Measurements from ENCODE around the gene IL10RA. TPM values are rescaled to one million over a fixed set of nuclear protein-coding genes. Genes with fewer than 3 reads are reported as not detected.

The IL10RA gene
- total RNA-seq, 1 donor from 2014 or later: 0.46 TPM

DNA sequence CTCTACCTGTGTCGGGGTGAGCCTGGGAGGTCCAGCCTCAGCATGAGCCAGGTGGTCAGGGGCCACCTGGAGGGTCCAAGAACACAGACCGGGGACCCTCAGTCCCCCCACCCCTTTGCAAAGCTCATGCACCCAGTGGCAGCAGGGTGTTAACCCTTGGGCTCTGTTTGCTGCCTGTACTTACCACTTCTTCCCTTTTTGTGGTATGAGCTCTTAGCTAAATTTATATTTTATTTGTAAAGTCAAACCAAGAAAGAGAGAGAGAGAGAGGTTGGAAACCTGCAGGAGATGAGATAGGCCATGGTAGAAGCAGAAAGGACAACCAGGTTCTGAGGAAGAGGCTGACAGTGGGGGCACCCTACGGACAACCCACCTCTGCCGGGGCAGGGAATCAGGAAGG is 29.9 kb downstream of the IL10RA start:
- H3K4me3 ChIP-seq (ENCODE audit: low read depth, low read length): no peak overlapping the region
- no peak for DNase-seq (ENCODE audit: low read depth)
- TF ChIP-seq, protein P1, sequence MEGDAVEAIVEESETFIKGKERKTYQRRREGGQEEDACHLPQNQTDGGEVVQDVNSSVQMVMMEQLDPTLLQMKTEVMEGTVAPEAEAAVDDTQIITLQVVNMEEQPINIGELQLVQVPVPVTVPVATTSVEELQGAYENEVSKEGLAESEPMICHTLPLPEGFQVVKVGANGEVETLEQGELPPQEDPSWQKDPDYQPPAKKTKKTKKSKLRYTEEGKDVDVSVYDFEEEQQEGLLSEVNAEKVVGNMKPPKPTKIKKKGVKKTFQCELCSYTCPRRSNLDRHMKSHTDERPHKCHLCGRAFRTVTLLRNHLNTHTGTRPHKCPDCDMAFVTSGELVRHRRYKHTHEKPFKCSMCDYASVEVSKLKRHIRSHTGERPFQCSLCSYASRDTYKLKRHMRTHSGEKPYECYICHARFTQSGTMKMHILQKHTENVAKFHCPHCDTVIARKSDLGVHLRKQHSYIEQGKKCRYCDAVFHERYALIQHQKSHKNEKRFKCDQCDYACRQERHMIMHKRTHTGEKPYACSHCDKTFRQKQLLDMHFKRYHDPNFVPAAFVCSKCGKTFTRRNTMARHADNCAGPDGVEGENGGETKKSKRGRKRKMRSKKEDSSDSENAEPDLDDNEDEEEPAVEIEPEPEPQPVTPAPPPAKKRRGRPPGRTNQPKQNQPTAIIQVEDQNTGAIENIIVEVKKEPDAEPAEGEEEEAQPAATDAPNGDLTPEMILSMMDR (conservative IDR thresholded peaks at IDR 0.05; ENCODE audit: low read depth, low read length): no peak

DNA sequence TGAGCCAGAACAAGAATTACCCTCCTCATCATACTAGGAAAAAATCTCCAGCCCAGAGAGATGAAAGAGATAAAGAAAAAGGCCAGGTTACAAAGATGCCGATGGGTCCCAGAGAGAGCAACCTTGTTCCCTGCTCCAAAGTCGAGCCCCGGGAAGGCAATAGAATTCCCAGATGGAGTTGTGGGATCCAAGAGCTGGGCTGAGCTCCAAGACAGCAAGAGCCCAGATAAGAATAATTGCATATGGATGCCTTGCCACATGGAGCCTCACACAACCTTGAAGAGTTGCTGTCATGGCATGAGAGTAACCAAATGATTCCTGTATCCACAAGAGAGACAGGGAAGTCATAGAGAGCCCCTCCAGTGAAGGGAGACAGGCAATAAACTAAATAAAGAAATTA is 30.9 kb downstream of the IL10RA start:
- H3K4me3 ChIP-seq (ENCODE audit: low read depth, low read length): no peak overlapping the region
- TF ChIP-seq, protein P1 (conservative IDR thresholded peaks at IDR 0.05; ENCODE audit: low read depth, low read length): no peak
- no peak for DNase-seq (ENCODE audit: low read depth)

DNA sequence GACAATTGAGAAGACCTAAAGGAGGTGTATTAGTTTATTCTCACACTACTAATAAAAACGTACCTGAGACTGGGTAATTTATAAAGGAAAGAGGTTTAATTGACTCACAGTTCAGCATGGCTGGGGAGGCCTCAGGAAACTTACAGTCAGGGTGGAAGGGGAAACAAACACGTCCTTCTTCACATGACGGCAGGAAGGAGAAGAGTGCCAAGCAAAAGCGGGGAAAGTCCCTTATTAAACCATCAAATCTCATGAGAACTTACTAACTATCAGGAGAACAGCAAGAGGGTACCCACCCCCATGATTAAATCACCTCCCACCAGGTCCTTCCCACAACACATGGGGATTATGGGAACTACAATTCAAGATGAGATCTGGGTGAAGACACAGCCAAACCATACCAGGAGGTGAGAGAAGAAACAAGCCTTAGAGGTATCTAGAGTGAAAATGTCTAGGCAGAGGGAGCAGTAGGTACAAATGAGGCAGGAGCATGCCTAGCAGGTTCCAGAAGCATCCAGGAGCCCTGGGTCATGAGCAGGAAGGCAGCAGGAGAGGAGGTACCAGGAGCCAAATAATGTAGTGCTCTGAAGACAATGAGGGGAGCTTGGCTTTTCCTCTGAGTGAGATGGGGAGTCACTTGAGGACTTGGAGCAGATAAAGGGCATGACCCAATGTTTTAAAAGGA is 31.6 kb downstream of the IL10RA start:
- no peak overlapping the region for H3K4me3 ChIP-seq (ENCODE audit: low read depth, low read length)
- TF ChIP-seq, protein P1 (conservative IDR thresholded peaks at IDR 0.05; ENCODE audit: low read depth, low read length): no peak
- DNase-seq (ENCODE audit: low read depth): no peak

DNA sequence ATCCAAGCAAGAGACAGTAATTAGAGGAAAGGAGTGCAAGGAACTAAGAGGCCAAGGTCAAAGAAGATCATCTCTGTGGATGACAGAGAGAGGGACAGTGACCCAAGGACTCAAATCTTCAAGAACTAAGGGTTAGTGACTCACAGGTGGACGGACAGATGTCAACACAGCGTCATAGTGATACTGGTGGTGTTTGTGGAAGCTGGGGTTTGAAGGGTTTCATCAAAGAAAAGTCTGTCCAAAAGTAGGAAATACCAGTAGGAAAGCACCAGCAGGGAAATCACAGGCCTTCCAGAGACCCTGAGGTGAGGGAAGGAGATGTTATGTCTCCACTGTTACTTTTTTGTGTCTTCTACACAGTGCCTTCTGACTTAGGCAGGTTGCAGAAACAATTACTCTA is 32.2 kb downstream of the IL10RA start:
- no peak for DNase-seq (ENCODE audit: low read depth)
- TF ChIP-seq, protein P1 (conservative IDR thresholded peaks at IDR 0.05; ENCODE audit: low read depth, low read length): no peak

DNA sequence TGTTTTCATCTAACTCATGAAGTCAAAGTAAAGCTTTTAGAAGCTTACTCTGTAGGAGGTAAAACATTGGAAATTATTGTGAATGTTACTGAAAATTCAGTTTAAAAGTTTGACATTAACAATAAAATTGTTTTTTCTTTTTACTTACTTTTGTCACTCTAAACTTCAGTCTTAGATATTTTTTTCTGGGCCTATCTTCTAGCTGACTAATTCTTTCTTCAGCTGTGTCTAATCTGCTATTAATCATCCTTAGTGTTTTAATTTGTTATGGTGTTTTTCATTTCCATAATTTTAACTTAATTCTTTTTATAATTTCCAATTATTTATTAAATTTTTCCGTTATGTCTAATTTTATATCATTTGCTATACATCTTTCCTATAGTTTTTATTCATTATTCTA is 35.0 kb downstream of the IL10RA start:
- TF ChIP-seq, protein P1 (conservative IDR thresholded peaks at IDR 0.05; ENCODE audit: low read depth, low read length): no peak
- H3K4me3 ChIP-seq (ENCODE audit: low read depth, low read length): no peak overlapping the region
- no peak for DNase-seq (ENCODE audit: low read depth)

More for the DNA sequence above, 32.2 kb downstream of the IL10RA start:
- H3K4me3 ChIP-seq (ENCODE audit: low read depth, low read length): no peak overlapping the region

DNA sequence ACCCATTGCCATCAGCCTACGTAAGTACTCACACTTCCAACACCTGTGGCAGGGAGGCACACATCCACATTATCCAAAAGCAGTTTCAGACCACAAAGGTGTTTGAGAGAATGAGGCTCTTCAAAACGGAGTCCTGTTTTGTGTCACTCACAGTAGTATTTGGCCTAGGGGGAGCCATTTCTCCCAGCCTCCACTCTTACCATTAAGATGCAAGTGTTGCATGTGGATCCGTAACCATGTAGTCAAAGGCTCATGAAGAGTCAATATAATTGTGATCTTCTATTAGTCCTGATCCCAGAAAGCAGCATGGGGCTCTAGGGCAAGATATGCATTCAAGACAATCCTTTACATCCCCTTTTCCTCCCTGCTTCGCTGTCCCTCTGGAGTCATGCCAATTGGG is 41.5 kb downstream of the IL10RA start:
- TF ChIP-seq, protein P1 (conservative IDR thresholded peaks at IDR 0.05; ENCODE audit: low read depth, low read length): no peak
- H3K4me3 ChIP-seq (ENCODE audit: low read depth, low read length): no peak overlapping the region
- no peak for DNase-seq (ENCODE audit: low read depth)

DNA sequence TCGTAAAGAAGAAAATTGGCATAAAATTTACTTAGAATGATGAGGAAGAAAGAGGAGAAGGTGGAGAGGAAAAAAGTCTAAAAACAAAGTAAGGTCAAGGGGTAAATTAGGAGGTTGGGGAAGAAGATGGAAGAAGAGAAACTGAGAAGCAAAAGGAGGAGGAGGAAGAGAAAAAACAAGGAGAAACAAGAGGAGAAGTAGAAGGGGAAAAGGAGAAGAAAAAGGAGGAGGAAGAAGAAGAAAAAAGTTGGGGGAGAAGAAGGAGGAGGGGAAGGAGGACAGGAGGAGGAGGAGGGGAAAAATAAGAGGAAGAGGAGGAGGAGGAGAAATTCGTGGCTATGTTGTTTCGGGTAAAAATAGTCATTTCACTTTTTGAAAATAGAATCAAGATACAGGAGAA is 42.4 kb downstream of the IL10RA start:
- DNase-seq (ENCODE audit: low read depth): no peak
- TF ChIP-seq, protein P1 (conservative IDR thresholded peaks at IDR 0.05; ENCODE audit: low read depth, low read length): no peak
- no peak overlapping the region for H3K4me3 ChIP-seq (ENCODE audit: low read depth, low read length)

Measured in epithelial cell of proximal tubule (primary cell).